Loucy (cell line): Measurements from ENCODE around the gene XAB2.

ENCODE experiments used
- H2AFZ ChIP-seq: fragments of 200-600 bp; sonication (generic); 2 replicates; pipeline ENCODE4 v1.6.0; 2016; ENCODE audit warnings: antibody characterized with exemption, mild to moderate bottlenecking, low read length, moderate library complexity
- H3F3A ChIP-seq: fragments of 200-600 bp; 2 replicates; pipeline ENCODE4 v1.6.0; 2016; ENCODE audit warnings: antibody characterized with exemption, low read depth, mild to moderate bottlenecking
- H3K27me3 ChIP-seq: fragments of 200-600 bp; sonication (generic); 2 replicates; pipeline ENCODE4 v1.6.1; 2014; ENCODE audit warnings: low read length, mild to moderate bottlenecking; ENCODE audit not compliant: insufficient read depth, poor library complexity, severe bottlenecking
- H3K36me3 ChIP-seq: fragments of 200-600 bp; sonication (generic); 2 replicates; pipeline ENCODE4 v1.6.1; 2016; ENCODE audit warnings: low read length; ENCODE audit not compliant: insufficient read depth
- H3K4me1 ChIP-seq: fragments of 200-600 bp; sonication (generic); 2 replicates; pipeline ENCODE4 v1.5.1; 2014; ENCODE audit warnings: low read length, mild to moderate bottlenecking; ENCODE audit not compliant: insufficient read depth, poor library complexity, severe bottlenecking
- H3K4me2 ChIP-seq: fragments of 200-600 bp; sonication (generic); 2 replicates; pipeline ENCODE4 v1.6.0; 2014; ENCODE audit warnings: antibody characterized with exemption, low read length, low read depth, mild to moderate bottlenecking; ENCODE audit not compliant: poor library complexity, severe bottlenecking
- H3K4me3 ChIP-seq: fragments of 200-600 bp; sonication (generic); 2 replicates; pipeline ENCODE4 v1.5.1; 2014; ENCODE audit warnings: low read length, mild to moderate bottlenecking, mixed read lengths; ENCODE audit not compliant: poor library complexity, severe bottlenecking
- H3K79me2 ChIP-seq: fragments of 200-600 bp; sonication (generic); 2 replicates; pipeline ENCODE4 v1.6.1; 2014; ENCODE audit warnings: low read length; ENCODE audit not compliant: insufficient read depth
- H3K9ac ChIP-seq: fragments of 200-600 bp; sonication (generic); 2 replicates; pipeline ENCODE4 v1.6.0; 2014; ENCODE audit warnings: mild to moderate bottlenecking, low read depth, low read length, moderate library complexity; ENCODE audit not compliant: poor library complexity, severe bottlenecking
- H3K9me2 ChIP-seq: fragments of 200-600 bp; sonication (generic); replicated peaks from 2 replicates; pipeline ENCODE4 v1.6.1; 2016; ENCODE audit warnings: low read depth, low read length, mixed read lengths
- H3K9me3 ChIP-seq: fragments of 200-600 bp; sonication (generic); 2 replicates; pipeline ENCODE4 v1.6.1; 2014; ENCODE audit warnings: mild to moderate bottlenecking, antibody characterized with exemption, low read length, low read depth; ENCODE audit not compliant: insufficient read depth
- H4K20me1 ChIP-seq: fragments of 200-600 bp; sonication (generic); 2 replicates; pipeline ENCODE4 v1.6.0; 2014; ENCODE audit warnings: antibody characterized with exemption, low read length, mild to moderate bottlenecking; ENCODE audit not compliant: insufficient read depth, poor library complexity, severe bottlenecking
- EZH2phosphoT487 ChIP-seq: fragments of 200-600 bp; IDR thresholded peaks from 2 replicates; pipeline ENCODE4 v1.6.1; 2018; ENCODE audit warnings: antibody characterized with exemption, mild to moderate bottlenecking, moderate library complexity, borderline replicate concordance
- TF ChIP-seq, protein P1 (sequence below): fragments of 200-600 bp; sonication (generic); conservative IDR thresholded peaks from 2 replicates; pipeline ENCODE4 v1.5.1; 2014; ENCODE audit warnings: mild to moderate bottlenecking, antibody characterized with exemption, low read length

XAB2 gene

DNA sequence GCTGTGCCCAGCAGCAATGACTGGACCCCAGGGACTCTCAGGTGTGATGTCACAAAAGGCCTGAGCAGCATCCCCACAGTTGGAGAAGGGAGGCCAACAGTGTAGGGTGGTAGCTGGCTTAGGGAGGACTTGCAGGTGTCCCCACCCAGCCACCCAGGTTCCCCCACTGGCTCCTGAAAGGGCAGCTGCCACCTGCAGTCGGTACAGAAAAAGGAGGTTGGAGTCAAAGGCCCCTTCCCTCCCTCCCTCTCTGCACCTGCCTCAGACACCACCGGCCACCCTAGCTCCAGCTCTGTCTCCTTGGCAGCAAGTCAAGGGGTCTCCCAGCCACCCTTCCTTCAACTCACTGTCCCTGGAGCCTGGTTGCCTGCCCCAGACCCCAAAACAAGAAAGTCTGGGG lies 4.4 kb upstream of the XAB2 start, which contains the start of gene PCP2:
PCP2 (minus strand) TSS at position 22 of the 400 bp plus-strand sequence. CDS start 262 bp downstream, outside the sequence.
- TF ChIP-seq, protein P1, sequence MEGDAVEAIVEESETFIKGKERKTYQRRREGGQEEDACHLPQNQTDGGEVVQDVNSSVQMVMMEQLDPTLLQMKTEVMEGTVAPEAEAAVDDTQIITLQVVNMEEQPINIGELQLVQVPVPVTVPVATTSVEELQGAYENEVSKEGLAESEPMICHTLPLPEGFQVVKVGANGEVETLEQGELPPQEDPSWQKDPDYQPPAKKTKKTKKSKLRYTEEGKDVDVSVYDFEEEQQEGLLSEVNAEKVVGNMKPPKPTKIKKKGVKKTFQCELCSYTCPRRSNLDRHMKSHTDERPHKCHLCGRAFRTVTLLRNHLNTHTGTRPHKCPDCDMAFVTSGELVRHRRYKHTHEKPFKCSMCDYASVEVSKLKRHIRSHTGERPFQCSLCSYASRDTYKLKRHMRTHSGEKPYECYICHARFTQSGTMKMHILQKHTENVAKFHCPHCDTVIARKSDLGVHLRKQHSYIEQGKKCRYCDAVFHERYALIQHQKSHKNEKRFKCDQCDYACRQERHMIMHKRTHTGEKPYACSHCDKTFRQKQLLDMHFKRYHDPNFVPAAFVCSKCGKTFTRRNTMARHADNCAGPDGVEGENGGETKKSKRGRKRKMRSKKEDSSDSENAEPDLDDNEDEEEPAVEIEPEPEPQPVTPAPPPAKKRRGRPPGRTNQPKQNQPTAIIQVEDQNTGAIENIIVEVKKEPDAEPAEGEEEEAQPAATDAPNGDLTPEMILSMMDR, result no peak
- no peak for TF ChIP-seq EZH2phosphoT487
- no peaks in the 10 kb centered on the region for H3K9me2 ChIP-seq
- H2AFZ ChIP-seq, result no peak within 1 kb of the TSS
- H4K20me1 ChIP-seq, result peaks cover 5% of the 10 kb centered on the region
- no peaks in the 10 kb centered on the region for H3K9me3 ChIP-seq
- peaks cover 34% of the 10 kb centered on the region for H3K79me2 ChIP-seq
- H3K27me3 ChIP-seq, result no peaks in the 10 kb centered on the region
- no peak within 1 kb of the TSS for H3K4me3 ChIP-seq
- peaks cover 9% of the 10 kb centered on the region for H3K4me1 ChIP-seq
- no peaks in the 10 kb centered on the region for H3F3A ChIP-seq
- H3K36me3 ChIP-seq, result no peaks in the 10 kb centered on the region
- no peak within 1 kb of the TSS for H3K9ac ChIP-seq
- H3K4me2 ChIP-seq, result no peak within 1 kb of the TSS

DNA sequence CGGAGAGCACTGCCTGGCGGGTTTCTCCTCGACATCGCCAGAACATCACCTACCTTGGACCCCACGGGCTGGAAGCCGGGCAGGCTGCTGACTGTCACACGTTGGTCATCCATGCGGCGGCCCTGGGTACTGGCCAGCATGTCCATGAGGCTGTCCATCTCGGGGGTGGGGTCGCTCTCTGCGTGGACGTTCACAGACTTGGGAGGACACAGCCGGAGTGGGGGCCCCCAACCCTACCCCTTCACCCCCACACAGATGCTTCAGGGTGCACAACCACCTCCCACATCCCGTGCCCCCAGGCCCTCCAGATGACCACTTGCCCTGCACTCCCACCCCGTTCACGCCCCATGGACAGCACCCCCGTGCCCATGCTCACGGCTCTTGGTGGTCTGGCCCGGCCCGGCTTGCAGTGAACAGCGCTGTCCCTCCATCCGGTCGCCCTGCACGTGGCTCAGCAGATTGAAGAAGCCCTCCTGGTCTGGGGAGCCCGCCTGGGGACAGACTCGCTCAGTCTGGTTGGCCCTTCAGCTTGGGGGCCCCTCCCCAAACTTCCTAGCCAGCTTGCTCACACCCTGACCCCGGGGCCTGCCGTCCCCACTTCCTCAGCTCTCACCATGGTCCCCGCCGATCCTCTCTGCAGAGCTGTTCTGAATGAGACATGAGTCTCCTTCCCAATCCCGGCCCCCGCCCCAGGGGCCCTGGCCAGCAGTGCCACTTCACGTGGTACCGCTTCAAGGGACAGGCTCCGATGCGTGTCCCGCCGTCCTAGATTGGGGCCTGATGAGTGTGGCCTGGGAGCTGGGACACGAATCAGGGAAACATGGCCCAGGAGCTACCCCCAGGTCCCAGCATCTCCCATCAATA lies 3.2 kb upstream of the XAB2 start:
- Histone ChIP-seq H3K4me1 (peaks cover 9% of the 10 kb centered on the region), H3K9me3 (no peaks in the 10 kb centered on the region), H3K4me2 (no peak overlapping the region), H3F3A (no peaks in the 10 kb centered on the region), H3K79me2 (peaks cover 45% of the 10 kb centered on the region), H2AFZ (no peak overlapping the region), H3K36me3 (no peaks in the 10 kb centered on the region), H3K4me3 (no peak overlapping the region), H3K27me3 (no peaks in the 10 kb centered on the region), H3K9ac (no peak overlapping the region), H3K9me2 (no peaks in the 10 kb centered on the region), H4K20me1 (peaks cover 16% of the 10 kb centered on the region)
- TF ChIP-seq, protein P1, result no peak
- no peak for TF ChIP-seq EZH2phosphoT487

DNA sequence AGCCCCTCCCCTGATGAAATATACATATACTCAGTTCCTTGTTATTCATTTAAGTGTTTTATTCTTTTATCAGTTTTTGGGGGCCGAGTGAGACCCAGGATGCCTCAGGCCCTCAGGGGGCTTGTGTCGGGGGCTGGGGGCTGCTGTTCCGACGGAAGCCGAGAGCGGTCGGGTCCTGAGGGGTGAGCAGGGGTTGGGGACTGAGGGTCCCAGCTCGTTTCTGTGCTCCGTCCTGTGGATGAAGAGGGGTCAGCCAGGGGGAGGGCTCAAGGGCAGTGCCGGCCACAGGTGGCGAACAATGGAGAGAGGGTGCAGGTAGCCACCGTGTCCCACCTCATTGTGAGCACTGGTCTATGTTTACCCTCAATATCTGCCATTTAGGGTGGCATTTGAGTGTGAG lies 2.2 kb upstream of the XAB2 start:
- Histone ChIP-seq H2AFZ (no peak overlapping the region), H3K9ac (no peak overlapping the region), H3K36me3 (no peaks in the 10 kb centered on the region), H3K4me1 (peaks cover 9% of the 10 kb centered on the region), H4K20me1 (peaks cover 16% of the 10 kb centered on the region), H3F3A (no peaks in the 10 kb centered on the region), H3K4me3 (no peak overlapping the region), H3K27me3 (no peaks in the 10 kb centered on the region), H3K9me3 (no peaks in the 10 kb centered on the region), H3K79me2 (peaks cover 55% of the 10 kb centered on the region), H3K9me2 (no peaks in the 10 kb centered on the region), H3K4me2 (peak overlapping the region; percentile 100)
- no peak for TF ChIP-seq EZH2phosphoT487
- TF ChIP-seq, protein P1, result no peak
